ENCODE measurements around the gene STARD3NL.
A peak's percentile ranks its signal among the peaks of the same experiment; 100 is the strongest.
"Not testable (repeated sequence)": the region's sequence is repeated elsewhere in the genome, so short reads cannot be mapped to it uniquely, and the experiment has no call there.

STARD3NL gene

DNA sequence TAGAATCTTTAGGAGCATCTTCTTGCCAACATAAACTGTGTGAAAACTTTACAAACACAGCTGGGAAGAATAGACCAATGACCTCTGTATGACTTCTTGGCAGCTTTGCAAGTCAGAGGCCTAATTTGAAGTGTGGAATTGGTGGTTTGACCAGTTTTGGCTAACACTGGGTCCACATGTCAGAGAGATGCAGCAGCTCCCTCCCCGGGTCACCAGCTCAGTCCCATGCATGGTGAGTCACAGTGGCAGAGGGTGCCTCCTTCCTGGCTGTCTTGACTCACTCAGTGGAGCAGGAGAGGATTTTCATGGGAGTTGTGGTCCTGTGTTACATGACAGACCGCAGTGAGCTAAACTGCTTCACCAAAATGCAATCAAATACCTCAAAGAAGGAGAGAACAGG lies 8.2 kb upstream of the STARD3NL start:
- DNase-seq (ENCODE audit: low read depth): no peak
- no peak overlapping the region for H3K4me3 ChIP-seq (ENCODE audit: low read depth, low read length)
- TF ChIP-seq, protein P1, sequence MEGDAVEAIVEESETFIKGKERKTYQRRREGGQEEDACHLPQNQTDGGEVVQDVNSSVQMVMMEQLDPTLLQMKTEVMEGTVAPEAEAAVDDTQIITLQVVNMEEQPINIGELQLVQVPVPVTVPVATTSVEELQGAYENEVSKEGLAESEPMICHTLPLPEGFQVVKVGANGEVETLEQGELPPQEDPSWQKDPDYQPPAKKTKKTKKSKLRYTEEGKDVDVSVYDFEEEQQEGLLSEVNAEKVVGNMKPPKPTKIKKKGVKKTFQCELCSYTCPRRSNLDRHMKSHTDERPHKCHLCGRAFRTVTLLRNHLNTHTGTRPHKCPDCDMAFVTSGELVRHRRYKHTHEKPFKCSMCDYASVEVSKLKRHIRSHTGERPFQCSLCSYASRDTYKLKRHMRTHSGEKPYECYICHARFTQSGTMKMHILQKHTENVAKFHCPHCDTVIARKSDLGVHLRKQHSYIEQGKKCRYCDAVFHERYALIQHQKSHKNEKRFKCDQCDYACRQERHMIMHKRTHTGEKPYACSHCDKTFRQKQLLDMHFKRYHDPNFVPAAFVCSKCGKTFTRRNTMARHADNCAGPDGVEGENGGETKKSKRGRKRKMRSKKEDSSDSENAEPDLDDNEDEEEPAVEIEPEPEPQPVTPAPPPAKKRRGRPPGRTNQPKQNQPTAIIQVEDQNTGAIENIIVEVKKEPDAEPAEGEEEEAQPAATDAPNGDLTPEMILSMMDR (IDR thresholded peaks at IDR 0.05; ENCODE audit: low read depth, low read length, missing control alignments): no peak

DNA sequence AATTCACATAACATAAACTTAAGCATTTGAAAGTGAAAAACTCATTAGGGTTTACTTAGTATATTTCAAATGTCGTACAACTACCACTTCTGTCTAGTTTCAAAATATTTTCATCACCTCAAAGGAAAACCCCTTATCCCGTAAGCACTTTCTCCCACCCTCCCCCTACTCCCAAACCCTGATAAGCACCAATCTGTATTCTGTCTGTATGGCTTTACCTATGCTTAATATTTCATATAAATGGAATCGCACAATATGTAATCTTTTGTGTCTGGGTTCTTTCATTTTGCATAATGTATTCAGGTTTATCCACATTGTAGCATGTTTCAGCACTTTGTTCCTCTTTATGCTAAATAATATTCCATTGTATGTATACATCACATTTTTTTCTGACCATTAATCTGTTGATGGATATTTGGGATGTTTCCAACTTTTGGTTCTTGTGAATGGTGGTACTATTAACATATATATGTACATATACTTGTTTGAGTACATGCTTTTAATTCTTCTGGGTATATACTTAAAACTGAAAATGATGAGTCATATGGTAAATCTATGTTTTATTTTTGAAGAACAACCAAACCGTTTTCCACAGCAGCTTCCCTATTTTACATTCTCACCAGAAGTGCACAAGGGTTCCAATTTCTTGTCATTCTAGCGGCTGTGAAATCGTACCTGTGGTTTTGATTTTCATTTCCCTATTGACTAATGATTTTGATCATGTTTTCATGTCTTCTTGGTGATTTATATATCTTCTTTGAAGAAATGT lies 6.2 kb upstream of the STARD3NL start:
- TF ChIP-seq, protein P1 (IDR thresholded peaks at IDR 0.05; ENCODE audit: low read depth, low read length, missing control alignments): no peak
- no peak overlapping the region; the same call in 1 of the 2 replicates for H3K4me3 ChIP-seq (ENCODE audit: low read depth, low read length)
- DNase-seq (ENCODE audit: low read depth): peak; percentile 69

DNA sequence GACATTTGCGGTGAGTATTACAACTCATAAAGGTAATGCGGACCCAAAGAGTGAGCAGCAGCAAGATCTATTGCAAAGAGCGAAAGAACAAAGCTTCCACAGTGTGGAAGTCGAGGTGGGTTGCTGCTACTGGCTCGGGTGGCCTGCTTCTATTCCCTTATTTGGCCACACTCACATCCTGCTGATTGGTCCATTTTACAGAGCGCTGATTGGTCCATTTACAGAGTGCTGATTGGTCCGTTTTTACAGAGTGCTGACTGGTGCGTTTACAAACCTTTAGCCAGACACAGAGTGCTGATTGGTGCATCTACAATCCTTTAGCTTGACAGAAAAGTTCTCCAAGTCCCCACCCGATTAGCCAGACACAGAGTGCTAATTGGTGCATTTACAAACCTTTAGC lies 2.5 kb upstream of the STARD3NL start:
- not testable (repeated sequence) for H3K4me3 ChIP-seq (ENCODE audit: low read depth, low read length); DNase-seq (ENCODE audit: low read depth)

DNA sequence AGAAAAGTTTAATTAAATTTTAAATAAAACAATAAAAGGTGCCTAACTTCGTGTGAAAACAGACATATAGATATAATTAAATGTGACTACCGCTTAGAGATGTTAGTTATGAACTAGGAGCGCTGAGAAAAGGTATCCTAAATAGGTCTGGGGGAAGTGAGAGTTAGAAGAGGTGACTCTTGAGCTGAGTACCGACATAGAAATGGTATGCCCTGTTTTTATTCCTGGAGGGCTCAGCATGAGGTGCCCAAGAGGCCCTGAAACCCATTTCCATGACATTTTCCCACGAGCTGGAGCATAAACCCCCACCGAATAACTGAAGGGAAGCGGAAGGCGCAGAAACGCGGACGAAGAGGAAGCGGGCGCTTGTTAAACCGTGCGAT lies 433 bp upstream of the STARD3NL start:
- no peak for DNase-seq (ENCODE audit: low read depth)
- TF ChIP-seq, protein P1 (IDR thresholded peaks at IDR 0.05; ENCODE audit: low read depth, low read length, missing control alignments): no peak
- peak overlapping the region; percentile 88 for H3K4me3 ChIP-seq (ENCODE audit: low read depth, low read length)

DNA sequence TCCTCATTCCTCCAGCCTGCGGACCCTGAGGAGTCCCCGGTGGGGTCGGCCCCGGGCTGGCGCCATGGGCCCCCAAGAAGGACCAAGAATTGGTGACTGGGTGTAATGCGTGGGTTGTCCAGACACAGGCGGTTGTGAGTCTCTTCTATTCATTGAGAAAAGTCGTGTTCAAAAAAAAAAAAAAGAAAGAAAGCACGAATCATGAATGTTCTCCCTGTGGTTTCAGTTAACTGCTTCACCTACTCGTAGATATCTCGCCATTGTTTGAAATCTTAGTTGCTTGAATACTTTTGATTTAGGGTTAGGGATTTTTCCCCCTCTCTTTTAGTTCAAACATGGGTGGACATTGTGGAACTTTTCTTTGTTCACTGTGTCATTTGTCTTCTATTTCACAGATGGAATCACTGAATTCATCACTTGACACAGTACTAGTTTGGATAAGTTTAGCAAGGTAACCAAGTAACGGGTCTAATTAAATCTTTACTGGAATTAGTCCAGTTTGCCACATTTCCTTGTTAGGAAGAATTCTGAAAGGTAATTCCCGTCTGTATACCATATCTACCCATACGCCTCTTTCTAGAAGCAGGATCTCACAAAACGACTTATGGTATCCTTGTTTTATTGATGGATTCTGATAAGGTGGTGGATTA lies 775 bp downstream of the STARD3NL start:
- DNase-seq (ENCODE audit: low read depth): no peak
- TF ChIP-seq, protein P1 (IDR thresholded peaks at IDR 0.05; ENCODE audit: low read depth, low read length, missing control alignments): peak; percentile 11
- peak overlapping the region; percentile 88 for H3K4me3 ChIP-seq (ENCODE audit: low read depth, low read length)

DNA sequence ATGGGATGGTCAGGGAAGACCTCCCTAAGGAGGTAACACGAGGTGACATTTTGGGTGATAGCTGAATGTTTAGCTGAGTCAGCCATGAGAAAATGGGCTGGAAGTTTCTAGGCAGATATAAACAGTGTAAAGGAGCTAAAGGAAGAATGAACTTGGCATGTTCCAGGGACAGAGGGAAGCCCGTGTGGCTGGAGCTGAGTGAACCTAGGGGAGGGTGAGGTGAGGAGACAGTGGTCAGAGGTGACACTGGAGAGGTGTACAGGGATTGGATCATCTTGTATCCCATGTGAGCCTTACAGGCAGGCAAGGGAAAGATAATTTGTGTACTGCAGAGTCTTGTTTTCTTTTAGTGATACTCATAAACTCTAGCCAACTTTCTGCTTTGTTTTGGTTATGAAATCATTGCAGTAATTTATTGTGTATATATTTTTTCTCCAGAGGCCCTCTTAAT lies 1.8 kb downstream of the STARD3NL start:
- TF ChIP-seq, protein P1 (IDR thresholded peaks at IDR 0.05; ENCODE audit: low read depth, low read length, missing control alignments): no peak
- H3K4me3 ChIP-seq (ENCODE audit: low read depth, low read length): peak overlapping the region; percentile 7; the same call in 1 of the 2 replicates
- no peak for DNase-seq (ENCODE audit: low read depth)

DNA sequence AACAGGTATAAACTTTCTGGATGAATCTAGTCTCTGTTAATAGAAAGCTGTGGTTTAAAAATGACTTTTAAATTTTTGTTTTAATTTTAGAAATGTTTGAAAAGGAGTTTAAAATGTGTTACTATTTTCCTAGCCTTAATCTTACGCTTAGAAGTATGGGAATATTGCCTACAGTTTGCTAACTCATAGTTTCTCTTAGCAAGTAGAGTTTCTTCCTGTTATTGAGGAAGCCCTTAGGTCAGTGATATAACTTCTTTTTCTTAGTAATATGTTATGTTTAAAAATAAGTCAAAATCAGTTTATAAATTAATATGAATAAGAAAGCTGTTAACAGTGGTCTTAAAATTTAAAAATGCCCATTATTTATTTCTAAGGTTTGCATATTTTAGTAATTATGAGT lies 3.1 kb downstream of the STARD3NL start:
- no peak for DNase-seq (ENCODE audit: low read depth)
- no peak overlapping the region for H3K4me3 ChIP-seq (ENCODE audit: low read depth, low read length)
- TF ChIP-seq, protein P1 (IDR thresholded peaks at IDR 0.05; ENCODE audit: low read depth, low read length, missing control alignments): no peak
